OCI-LY1 (cell line): ENCODE results near the gene ZNF687.

Experiments
- CTCF ChIP-seq: fragments of 200-600 bp; sonication (generic), shearing (Covaris generic); IDR thresholded peaks from 2 replicates; pipeline ENCODE4 v1.5.1; 2017; ENCODE audit warnings: mild to moderate bottlenecking, antibody characterized with exemption, low read length, moderate library complexity, mixed read lengths
- EZH2 ChIP-seq: fragments of 200-600 bp; sonication (generic), shearing (Covaris generic); IDR thresholded peaks from 2 replicates; pipeline ENCODE4 v1.8.0; 2017; ENCODE audit warnings: borderline replicate concordance, mixed run types, mild to moderate bottlenecking, antibody characterized with exemption, low read length, moderate library complexity, mixed read lengths

- TF ChIP-seq CTCF, result no peak
- TF ChIP-seq EZH2, result no peak
Observed at GRCh38 chr1:151312826-151313225, 30.7 kb downstream of the ZNF687 start.
